GM21619 (cell line): Measurements from ENCODE around the gene SLC22A31.

ENCODE experiments used
- ATAC-seq: cut with Tn5 transposase; IDR thresholded peaks from one replicate; pipeline ENCODE4 v1.9.1; 2021; ENCODE audit not compliant: unreplicated experiment

SLC22A31 gene

DNA sequence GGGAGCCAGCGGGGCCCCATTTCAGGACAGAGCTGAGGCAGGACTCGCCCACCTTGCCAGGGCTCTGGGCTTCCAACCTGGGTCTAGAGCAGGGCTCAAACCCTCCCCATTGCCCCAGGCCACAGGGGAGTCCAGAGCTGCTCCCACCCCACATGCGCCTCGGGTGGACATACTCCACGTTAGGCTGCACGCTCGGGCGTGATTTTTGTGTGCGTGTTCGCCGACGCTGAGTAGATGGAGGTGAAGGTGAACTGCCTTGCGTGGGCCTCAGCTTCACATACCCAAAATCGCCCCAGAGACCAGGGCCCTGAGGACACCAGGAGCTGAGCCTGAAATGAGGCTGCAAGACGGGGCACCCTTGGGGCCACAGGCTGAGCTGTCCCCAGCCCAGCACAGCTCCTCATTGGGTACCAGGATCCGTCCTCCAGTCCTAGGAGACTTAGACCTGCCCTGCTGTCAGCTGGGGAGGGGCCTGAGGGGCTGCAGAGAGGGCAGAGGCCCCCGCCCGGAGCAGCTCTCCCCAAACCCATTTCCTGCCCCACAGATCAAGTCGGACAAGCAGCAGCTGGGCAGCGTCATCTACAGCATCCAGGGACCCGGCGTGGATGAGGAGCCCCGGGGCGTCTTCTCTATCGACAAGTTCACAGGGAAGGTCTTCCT lies 20.6 kb downstream of the SLC22A31 start:
- no peak for ATAC-seq

- ATAC-seq, result no peak
These were observed 21.2 kb downstream of the SLC22A31 start for GRCh38 chr16:89179148-89179484.

GRCh38 chr16:89178453-89179147 lies 21.7 kb downstream of the SLC22A31 start:
- no peak for ATAC-seq

DNA sequence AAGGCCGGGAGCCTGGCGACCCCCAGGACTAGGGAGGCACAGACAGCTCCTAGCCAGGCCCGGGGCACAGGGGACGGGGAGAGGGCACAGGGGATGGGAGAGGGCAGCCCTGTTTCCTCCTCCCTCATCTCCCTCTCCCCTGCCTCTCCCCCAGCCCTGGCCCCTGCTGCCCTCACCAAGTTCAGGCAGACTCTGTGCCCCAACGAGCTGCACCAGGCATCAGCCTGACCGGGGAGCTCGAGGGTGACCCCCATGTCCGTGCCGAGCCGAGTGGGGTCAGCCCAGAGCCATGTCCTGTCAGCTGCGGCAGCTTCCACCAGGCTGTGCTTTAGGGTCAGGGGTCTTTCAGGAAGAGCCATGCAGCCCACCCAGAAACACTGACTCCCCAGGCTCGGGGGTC lies 22.8 kb downstream of the SLC22A31 start:
- ATAC-seq, result no peak

- no peak for ATAC-seq
These were observed 23.6 kb downstream of the SLC22A31 start for GRCh38 chr16:89176717-89177116.

- no peak for ATAC-seq
These were observed 24.1 kb downstream of the SLC22A31 start for GRCh38 chr16:89176147-89176690.

DNA sequence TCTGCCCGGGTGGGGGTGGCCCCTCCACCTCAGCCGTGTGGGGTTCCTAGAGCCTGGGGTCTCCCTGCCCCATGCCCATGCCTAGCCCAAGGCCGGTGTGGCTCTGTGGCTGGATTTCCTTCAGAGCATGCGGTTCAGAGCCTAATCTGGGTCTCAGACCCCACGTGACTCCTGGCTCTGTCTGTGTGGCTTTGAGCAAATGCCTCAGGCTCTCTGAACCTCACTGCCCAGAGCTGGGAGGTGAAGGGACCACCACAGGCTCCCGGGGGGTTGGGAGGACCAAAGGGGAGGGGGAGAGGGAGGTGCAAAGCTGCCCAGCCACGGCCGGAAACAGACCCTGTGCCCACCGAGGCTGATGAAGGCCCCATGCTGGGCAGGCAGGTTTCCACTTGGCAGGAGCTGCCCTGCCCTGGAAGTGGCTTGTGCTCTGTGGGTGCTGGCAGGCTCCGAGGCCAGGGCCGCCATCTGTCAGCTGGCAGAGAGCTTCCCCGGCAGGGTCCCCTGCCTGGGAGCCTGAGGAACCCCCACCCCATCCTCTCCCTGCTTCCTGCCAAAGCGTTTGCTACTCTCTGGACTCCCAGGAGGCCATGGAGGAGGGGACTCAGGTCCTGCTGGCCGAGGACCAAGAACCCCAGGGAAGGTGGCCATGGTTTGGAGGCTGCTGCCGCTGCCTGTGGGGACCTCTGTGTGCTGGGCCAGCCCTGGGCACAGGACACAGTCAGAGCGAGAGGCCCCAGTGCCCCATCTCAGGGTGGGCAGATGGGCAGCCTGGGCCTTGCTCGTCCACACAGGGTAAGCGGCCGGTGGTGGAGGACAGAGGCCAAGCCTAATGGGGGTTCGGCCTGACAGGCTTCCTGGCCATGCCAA lies 24.8 kb downstream of the SLC22A31 start:
- ATAC-seq, result no peak

- ATAC-seq, result no peak
These were observed 25.5 kb downstream of the SLC22A31 start for GRCh38 chr16:89174877-89175276.

GRCh38 chr16:89174055-89174827 lies 26.1 kb downstream of the SLC22A31 start:
- ATAC-seq, result no peak

DNA sequence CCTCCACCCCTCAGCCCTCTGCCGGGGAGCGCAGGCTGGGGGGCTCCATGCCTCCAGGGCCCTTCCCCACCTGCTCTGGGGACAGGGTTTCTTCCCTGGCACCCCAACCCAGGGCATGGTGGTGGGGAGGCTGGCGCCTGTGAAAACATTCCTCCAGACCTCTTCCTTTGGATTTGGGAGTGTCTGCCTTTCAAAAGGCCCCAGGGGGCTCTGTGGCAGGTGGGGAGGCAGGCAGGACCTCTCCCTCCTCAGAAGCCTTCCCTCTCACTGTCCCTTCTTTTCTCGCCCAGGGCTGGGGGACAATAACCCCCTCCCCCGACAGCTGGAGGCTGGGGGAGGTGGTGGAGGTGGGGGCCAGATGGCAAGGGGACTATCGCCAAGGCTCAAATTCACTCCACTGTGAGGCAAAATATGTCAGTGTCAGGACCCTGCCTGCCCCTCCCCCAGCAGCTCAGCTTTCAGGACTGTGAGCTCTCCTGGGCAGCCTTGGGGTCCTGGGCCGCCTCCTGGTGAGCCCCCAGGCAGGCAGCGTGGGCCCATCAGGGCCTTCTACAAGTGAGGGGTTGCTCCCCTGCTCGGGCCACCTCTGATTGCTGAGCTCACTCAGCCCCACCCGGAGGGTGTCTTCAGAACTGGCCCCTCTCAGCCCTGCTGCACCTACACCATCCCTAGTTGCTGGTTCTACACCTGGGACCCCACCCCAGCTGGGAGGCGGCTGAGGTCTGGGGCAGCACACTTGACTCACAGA lies 27.0 kb downstream of the SLC22A31 start:
- no peak for ATAC-seq

DNA sequence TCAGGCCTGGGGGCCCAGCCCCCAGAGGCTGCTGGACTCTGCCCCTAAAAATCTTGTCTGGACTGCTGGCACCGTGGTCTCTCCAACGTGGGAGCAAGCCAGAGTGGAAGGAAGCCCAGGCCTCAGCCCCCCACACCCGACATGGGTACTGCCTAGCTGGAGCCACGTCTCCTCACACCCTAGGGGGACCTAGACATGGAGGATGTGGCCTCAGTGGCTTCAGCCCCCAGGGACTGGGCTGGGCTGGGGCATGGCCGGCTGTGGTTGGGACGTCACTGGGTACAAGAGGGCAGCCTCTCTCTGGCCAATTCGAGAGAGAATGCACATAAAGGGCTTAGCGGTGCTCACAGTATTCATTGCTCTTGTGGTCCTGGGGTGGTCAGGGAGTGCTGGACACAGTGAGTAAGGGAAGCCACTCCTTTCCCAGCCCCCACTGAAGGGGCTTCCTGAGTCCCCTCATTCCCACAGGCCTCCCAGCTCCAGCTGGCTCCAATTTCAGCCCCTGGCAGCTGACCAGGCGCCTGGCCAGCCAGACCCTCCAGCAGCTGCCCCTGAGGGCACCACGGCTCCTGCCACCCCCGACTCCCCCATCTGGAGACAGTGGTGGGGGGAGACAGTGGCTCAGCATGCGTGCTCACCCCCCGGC lies 27.7 kb downstream of the SLC22A31 start:
- ATAC-seq, result no peak

GRCh38 chr16:89172171-89172527 lies 28.2 kb downstream of the SLC22A31 start:
- ATAC-seq, result no peak

DNA sequence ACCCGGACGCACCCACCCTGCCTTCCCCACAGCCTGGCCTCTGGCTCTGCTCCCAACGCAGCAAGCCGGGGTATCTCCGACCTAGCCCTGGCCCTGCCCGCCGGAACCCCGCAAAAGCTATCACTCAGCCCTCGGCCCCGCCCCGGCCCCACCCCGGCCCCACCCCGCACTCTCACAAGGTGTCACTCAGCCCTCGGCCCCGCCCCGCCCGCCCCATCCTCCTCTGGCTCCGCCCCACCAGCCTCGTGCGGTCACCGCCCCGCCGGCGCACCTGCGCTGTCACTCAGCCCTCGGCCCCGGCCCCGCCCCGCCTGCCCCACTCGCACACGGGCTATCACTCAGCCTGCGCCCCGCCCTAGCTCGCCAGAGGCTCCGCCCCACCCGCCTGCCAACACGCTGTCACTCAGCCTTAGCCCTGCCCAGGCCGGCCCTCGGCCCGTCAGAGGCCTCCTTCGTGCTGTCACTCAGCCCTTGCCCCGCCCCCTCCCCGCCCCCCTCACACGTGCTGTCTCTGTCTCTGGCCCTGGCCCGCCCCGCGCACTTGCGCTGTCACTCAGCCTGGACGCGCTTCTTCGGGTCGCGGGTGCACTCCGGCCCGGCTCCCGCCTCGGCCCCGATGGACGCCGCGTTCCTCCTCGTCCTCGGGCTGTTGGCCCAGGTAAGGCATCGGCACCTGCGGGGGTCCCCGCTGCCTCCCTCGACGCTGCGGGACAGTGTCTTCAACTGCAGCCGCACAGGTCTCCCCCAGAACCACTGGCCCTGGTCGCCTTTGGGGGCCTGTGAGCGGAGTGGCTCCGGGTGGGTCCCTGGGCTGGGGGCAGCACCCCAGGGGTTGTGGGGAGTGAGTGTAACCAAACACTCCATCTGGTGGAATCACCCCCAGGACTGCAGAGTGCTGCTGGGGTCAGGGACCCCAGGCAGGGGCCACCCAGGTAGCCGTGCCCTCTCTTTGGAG lies 28.8 kb downstream of the SLC22A31 start, which contains the start of gene CDH15:
Gene CDH15 (plus strand): TSS at position 533 of the 955 bp plus-strand sequence. CDS start 84 bp downstream, at position 617.
- peak; percentile 75 for ATAC-seq

GRCh38 chr16:89170346-89171215 lies 29.8 kb downstream of the SLC22A31 start:
- ATAC-seq, result no peak

DNA sequence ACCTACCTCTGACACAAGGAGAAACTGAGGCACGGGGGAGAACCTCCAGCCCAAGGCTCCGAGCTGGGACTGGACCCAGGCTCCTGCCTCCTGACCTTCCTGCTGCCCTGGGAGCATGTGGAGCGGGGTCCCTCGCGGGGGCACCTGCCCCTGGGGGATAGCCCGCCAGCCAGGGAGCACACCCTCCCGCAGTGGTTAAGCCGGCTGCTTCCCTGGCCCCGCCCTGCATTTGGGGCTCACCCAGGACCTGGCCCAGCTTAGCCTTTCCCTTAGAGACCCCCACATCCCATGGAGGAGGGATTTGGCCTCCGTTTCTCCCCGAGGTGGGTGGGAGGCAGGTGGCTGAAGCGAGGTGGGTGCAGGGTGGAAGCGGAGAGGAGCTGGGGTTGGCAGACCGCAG lies 30.6 kb downstream of the SLC22A31 start:
- ATAC-seq, result no peak

DNA sequence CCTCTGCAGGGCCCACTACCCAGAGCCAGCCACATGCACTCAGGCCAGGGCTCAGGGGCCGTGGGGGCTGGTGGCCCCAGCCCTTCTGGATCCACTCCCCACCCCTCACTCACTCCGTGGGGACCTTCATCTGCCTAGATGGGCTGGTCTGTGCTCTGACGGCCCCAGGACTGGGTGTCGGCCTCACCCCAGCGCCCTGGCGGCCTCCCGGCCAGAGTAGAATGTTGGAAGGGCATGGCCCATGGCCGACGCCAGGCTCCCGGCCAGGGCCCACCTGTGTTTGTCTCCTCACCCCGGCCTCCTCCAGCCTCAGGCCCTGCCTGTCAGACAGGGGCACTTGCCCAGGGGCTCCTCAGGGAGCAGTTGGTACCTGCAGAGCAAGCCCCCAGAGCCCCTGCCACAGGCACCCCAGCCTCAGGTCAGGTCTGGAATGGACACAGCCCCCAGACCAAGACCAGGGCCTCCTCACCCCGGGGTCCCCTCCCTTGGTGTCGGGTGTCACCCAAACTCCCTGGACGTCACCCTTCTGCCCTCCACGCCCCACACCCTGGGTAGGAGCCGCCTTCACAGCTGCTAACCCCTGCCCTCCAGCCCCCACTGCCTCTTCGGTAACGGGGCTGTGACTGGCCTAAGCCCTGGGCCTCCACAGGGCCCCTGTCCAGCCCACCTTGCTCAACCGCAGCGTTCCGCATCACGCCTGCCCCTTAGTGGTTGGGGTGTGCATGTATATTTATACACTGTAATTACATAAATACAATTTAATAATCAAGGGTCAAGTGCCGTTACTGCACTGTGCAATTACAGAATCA lies 31.8 kb downstream of the SLC22A31 start:
- no peak for ATAC-seq
